Uterus (tissue), 4 donors: Measurements from ENCODE around the gene CEP104. TPM values are rescaled to one million over a fixed set of nuclear protein-coding genes. Genes with fewer than 3 reads are reported as not detected.
A peak's percentile ranks its signal among the peaks of the same experiment; 100 is the strongest.

Experiments
- DNase-seq, 2 donors: peaks; one replicate each; pipeline ENCODE4 v3.0.0-alpha.2; 2019 to 2020
- H3K27ac ChIP-seq, 2 donors: fragments of 200-600 bp; sonication (generic); 1 replicate in 1 of 2; 2 replicates in 1 of 2; pipeline ENCODE4 v1.5.1; 2016 to 2018
- H3K27me3 ChIP-seq, 2 donors: fragments of 200-600 bp; sonication (generic); one replicate each; pipeline ENCODE4 v1.5.1; 2018 to 2019; ENCODE audit warnings: control low read depth in 1 of 2
- H3K36me3 ChIP-seq, 2 donors: fragments of 200-600 bp; sonication (generic); one replicate each; pipeline ENCODE4 v1.5.1; 2019; ENCODE audit warnings: control low read depth in 1 of 2
- H3K4me1 ChIP-seq, 2 donors: fragments of 200-600 bp; sonication (generic); one replicate each; pipeline ENCODE4 v1.5.1; 2018 to 2019; ENCODE audit warnings: control low read depth in 1 of 2
- H3K4me3 ChIP-seq, 2 donors: fragments of 200-600 bp; sonication (generic); 1 replicate in 1 of 2; 2 replicates in 1 of 2; pipeline ENCODE4 v1.5.1; 2018 to 2019; ENCODE audit warnings: mild to moderate bottlenecking in 1 of 2
- H3K9me3 ChIP-seq, 2 donors: fragments of 200-600 bp; sonication (generic); one replicate each; pipeline ENCODE4 v1.5.1; 2019; ENCODE audit warnings: control low read depth in 1 of 2
- CTCF ChIP-seq, 4 experiments: fragments of 200-600 bp in 2 of 4; fragments of 450-650 bp in 2 of 4; sonication (generic) in 2 of 4; IDR thresholded peaks; one replicate each; pipeline ENCODE4 v1.5.1; 2016 to 2019; ENCODE audit warnings: antibody characterized with exemption in 4 of 4, mild to moderate bottlenecking in 2 of 4, moderate library complexity in 1 of 4
- POLR2A ChIP-seq, 2 donors: fragments of 450-650 bp; IDR thresholded peaks; one replicate each; pipeline ENCODE4 v1.6.1; 2016; ENCODE audit warnings: antibody characterized with exemption in 2 of 2, mild to moderate bottlenecking in 1 of 2, moderate library complexity in 1 of 2
- intact Hi-C: fragments of 100-400 bp; cut with DNase I; formaldehyde crosslinking; loops from one replicate; pipeline ENCODE4 v1.15.1; 2023; ENCODE audit warnings: low total_unique reads
- total RNA-seq, 4 donors: library from RNA; depleted of rRNA in 3 of 4; stranded (reverse); fragments of >200 nt in 3 of 4; gene quantifications; one replicate each; pipeline versions ENCODE4 v1.1.0 to v1.2.4, GENCODE V29; 2014 to 2023
- donor health status: DM: yes; HTN: yes; CAD: no.

Gene CEP104
- total RNA-seq, 4 donors from 2014 or later: 10.5 to 43.2 (median 22.1) TPM

GRCh38 chr1:3900969-3901529, 44.0 kb upstream of the CEP104 start:
- DNase-seq: peak; percentile 98 to 99
- TF ChIP-seq CTCF (IDR thresholded peaks at IDR 0.05) (peak in 1 of 4 experiments; percentile 16), POLR2A (IDR thresholded peaks at IDR 0.05) (peak in 1 of 2 donors; percentile 60)
- peak overlapping the region; percentile 98 to 99 for H3K27ac ChIP-seq
- H3K4me1 ChIP-seq: no peaks in the 10 kb centered on the region
- no peaks in the 10 kb centered on the region for H3K27me3 ChIP-seq
- intact Hi-C loops: no loop called here
- H3K36me3 ChIP-seq: no peaks in the 10 kb centered on the region
- no peaks in the 10 kb centered on the region for H3K9me3 ChIP-seq
- H3K4me3 ChIP-seq: peak overlapping the region; percentile 90 to 100

- peak; percentile 95 to 99 for DNase-seq
- Histone ChIP-seq H3K36me3 (no peaks in the 10 kb centered on the region), H3K27ac (peak within 1 kb of the TSS; percentile 98 to 99), H3K9me3 (no peaks in the 10 kb centered on the region), H3K4me3 (peak within 1 kb of the TSS; percentile 90 to 100), H3K27me3 (no peaks in the 10 kb centered on the region), H3K4me1 (no peaks in the 10 kb centered on the region)
- TF ChIP-seq POLR2A (IDR thresholded peaks at IDR 0.05): peak in 1 of 2 donors; percentile 37
- no peak for TF ChIP-seq CTCF (IDR thresholded peaks at IDR 0.05)
- intact Hi-C loops: no loop called here
Observed at GRCh38 chr1:3900150-3900968, 43.3 kb upstream of the CEP104 start, which contains the start of gene C1orf174. Gene C1orf174, minus strand, starts transcription at chr1:3900272. Its CDS starts 86 bp downstream, at chr1:3900186.

GRCh38 chr1:3899754-3900149, 42.7 kb upstream of the CEP104 start:
- no peak for DNase-seq
- TF ChIP-seq CTCF (IDR thresholded peaks at IDR 0.05): peak in 1 of 4 experiments; percentile 14
- no peak for TF ChIP-seq POLR2A (IDR thresholded peaks at IDR 0.05)
- Histone ChIP-seq H3K4me3 (peak overlapping the region; percentile 90 to 100), H3K4me1 (no peaks in the 10 kb centered on the region), H3K36me3 (no peaks in the 10 kb centered on the region), H3K9me3 (no peaks in the 10 kb centered on the region), H3K27ac (peak overlapping the region; percentile 98 to 99), H3K27me3 (no peaks in the 10 kb centered on the region)
- intact Hi-C loops: no loop called here

- intact Hi-C loops: no loop called here
- DNase-seq: peak in 1 of 2 donors; percentile 24
- Histone ChIP-seq H3K4me3 (peak overlapping the region; percentile 90 to 100), H3K4me1 (no peaks in the 10 kb centered on the region), H3K27ac (peak overlapping the region; percentile 98 to 99), H3K36me3 (no peaks in the 10 kb centered on the region), H3K9me3 (no peaks in the 10 kb centered on the region), H3K27me3 (no peaks in the 10 kb centered on the region)
- TF ChIP-seq CTCF (IDR thresholded peaks at IDR 0.05) (no peak), POLR2A (IDR thresholded peaks at IDR 0.05) (no peak)
Observed at GRCh38 chr1:3898994-3899753, 42.2 kb upstream of the CEP104 start.

- intact Hi-C loops: no loop called here
- Histone ChIP-seq H3K4me3 (no peak overlapping the region), H3K36me3 (no peaks in the 10 kb centered on the region), H3K9me3 (no peaks in the 10 kb centered on the region), H3K27me3 (no peaks in the 10 kb centered on the region), H3K4me1 (no peaks in the 10 kb centered on the region), H3K27ac (no peak overlapping the region)
- TF ChIP-seq CTCF (IDR thresholded peaks at IDR 0.05) (no peak), POLR2A (IDR thresholded peaks at IDR 0.05) (no peak)
- DNase-seq: no peak
Observed at GRCh38 chr1:3898475-3898735, 41.4 kb upstream of the CEP104 start.
